Measurements from ENCODE around the gene IGFALS. TPM values are rescaled to one million over a fixed set of nuclear protein-coding genes. Genes with fewer than 3 reads are reported as not detected.

The IGFALS gene
- total RNA-seq, 4 donors from 2014 or later = 0.35 TPM; not detected in 3

DNA sequence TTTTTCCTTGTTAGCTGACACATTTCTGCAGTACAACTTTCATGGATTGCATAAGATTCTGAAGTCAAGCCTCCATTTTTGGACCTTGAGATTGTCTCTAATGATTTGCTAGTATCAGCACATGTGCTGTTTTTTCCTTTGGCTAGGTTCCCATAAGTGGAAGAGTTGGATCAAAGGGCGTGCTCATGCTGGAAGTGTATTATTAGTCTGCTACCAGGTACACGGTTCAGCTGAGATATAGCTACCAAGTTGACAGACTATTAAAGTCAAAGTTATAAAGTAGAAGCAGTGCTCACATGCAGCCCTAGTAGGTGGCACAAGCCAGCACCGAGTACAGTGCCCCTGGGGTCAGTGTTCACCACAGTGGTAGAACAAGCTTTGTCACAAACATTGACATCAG lies 36.7 kb upstream of the IGFALS start:
- peak in 2 of 3 donors; percentile 77 to 86 for DNase-seq
- TF ChIP-seq POLR2A (IDR thresholded peaks at IDR 0.05) (peak; percentile 29 to 67), CTCF (IDR thresholded peaks at IDR 0.05) (no peak)
- Histone ChIP-seq H3K9me3 (no peaks in the 10 kb centered on the region), H3K27me3 (no peaks in the 10 kb centered on the region), H3K36me3 (peaks cover 0 to 5% (median 0%) of the 10 kb centered on the region in 3 donors), H3K4me1 (peaks cover 3 to 40% (median 11%) of the 10 kb centered on the region in 4 donors), H3K27ac (peak overlapping the region in 2 of 4 donors; percentile 90), H3K4me3 (peak overlapping the region in 1 of 4 donors; percentile 77)

DNA sequence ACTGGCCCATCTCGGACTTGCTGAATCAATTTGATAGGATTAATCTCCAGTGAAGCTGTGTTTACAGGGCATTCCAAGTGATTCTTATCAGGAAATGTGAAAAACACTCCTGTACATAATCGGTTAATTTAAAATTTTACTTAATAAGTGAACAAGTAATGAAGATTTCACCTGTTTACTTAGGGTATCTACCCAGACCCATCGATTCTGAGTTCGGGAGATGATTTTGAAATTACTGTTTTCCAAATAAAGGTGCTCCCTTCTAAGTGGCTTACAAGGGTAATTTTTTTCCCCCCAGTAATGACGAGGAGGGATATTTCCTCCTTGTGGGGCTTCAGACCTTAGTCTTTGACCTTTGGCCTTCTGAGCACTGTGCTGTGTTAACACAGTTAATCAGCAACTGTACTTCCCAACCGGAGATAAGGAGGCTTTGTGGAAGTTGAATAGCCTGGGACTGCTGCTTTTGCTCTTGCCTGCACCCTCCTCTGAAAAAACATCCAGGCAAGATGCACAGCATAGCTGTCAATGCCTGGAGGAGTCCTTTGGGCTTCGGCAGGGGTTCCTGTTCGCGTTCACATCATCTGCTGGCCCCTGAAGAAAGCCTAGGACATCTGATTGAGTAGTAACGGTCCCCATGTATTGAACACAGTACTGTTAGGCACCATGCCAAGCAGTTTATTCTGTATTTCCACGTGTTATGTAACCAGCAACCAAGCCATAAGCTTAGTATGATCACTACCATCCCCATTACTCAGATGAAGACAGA lies 35.3 kb upstream of the IGFALS start:
- peak overlapping the region in 3 of 4 donors; percentile 27 to 90 (median 90) for H3K27ac ChIP-seq
- peak in 1 of 6 experiments; percentile 2 for TF ChIP-seq CTCF (IDR thresholded peaks at IDR 0.05)
- peak; percentile 31 to 41 for TF ChIP-seq POLR2A (IDR thresholded peaks at IDR 0.05)
- H3K4me3 ChIP-seq = peak overlapping the region in 3 of 4 donors; percentile 69 to 93 (median 77)
- H3K27me3 ChIP-seq = no peaks in the 10 kb centered on the region
- H3K9me3 ChIP-seq = no peaks in the 10 kb centered on the region
- peaks cover 0 to 5% (median 0%) of the 10 kb centered on the region in 3 donors for H3K36me3 ChIP-seq
- peak in 2 of 3 donors; percentile 59 to 70 for DNase-seq
- H3K4me1 ChIP-seq = peaks cover 3 to 53% (median 14%) of the 10 kb centered on the region in 4 donors

DNA sequence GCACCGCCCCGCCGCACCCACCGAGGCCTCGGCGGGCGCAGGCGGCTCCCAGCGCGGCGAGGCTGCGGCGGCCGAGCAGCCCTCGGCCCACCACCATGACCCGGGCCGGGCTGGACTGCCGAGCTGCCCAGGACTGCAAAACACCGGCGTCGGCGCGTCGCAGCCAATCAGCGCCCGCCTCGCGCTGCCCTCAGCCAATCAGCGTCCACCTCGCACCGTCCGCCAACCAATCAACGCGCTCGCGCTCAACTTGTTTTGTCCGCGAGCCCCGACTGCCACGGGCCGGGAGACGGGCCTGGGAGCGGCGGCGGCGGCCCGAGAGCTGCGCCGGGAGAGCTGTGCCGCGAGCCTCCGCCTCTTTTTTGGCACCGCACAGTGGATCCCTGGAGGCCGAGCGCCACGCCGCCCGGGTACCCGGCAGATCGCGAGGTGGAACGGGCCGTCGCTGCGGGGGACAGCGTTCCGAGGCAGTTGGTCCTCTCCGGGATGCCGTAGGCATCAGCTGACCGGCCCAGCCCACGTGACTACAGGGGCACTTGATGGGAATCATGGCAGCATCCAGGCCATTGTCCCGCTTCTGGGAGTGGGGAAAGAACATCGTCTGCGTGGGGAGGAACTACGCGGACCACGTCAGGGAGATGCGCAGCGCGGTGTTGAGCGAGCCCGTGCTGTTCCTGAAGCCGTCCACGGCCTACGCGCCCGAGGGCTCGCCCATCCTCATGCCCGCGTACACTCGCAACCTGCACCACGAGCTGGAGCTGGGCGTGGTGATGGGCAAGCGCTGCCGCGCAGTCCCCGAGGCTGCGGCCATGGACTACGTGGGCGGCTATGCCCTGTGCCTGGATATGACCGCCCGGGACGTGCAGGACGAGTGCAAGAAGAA lies 33.4 kb upstream of the IGFALS start, which contains the start of the genes FAHD1 and HAGH:
TSS of gene FAHD1 (plus strand) at position 516 of the 883 bp plus-strand sequence. CDS start at position 549, 33 bp downstream.
TSS of gene HAGH (minus strand) at position 135 of the 883 bp plus-strand sequence. CDS start at position 97, 38 bp downstream.
- Histone ChIP-seq H3K27ac (peak within 1 kb of the TSS; percentile 87 to 98 (median 92)), H3K9me3 (no peaks in the 10 kb centered on the region), H3K27me3 (no peaks in the 10 kb centered on the region), H3K36me3 (peaks cover 0 to 17% (median 0%) of the 10 kb centered on the region in 3 donors), H3K4me3 (peak within 1 kb of the TSS; percentile 69 to 94 (median 85)), H3K4me1 (peaks cover 3 to 58% (median 14%) of the 10 kb centered on the region in 4 donors)
- peak; percentile 92 to 97 (median 96) for DNase-seq
- TF ChIP-seq POLR2A (IDR thresholded peaks at IDR 0.05) = peak; percentile 33 to 68
- peak in 1 of 6 experiments; percentile 9 for TF ChIP-seq CTCF (IDR thresholded peaks at IDR 0.05)

DNA sequence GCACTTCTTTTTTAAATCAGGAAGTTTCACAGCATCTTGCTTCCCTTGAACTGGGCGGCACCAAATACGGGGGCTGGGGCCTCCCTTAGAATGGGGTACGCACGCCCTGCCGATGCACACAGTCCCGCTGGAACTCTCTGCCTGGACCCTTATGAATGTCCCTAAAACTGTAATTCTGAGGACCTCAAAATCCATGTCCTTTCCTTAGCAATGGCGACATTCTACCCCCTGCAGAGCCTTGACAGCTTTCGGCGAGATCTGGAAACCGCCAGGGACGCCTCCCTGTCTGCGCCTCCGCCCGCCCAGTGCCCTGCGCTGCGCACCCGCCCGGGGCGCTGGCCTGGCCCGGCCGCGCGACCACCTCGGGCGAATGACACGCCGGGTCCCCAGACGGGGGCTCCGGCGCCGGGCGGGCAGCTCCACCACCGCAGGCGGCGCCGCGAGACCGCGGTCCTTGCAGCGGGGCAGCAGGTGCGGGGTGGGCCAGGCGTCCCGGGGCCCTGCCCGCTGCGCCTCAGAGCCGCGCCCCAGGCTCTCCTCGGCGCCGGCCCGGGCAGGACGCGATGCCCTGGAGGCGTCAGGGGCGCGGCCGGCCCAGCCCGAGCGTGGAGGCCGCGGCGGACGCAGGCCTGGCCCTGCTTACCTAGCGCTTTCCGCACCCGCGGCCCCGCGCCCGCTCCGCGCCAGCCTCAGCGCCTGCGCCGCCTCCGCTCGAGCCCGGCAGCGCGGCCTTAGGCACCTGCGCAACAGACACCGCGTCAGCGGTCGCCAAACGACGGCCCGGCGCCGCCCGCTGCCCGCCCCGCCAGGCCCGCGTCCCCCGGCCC lies 32.6 kb upstream of the IGFALS start:
- Histone ChIP-seq H3K27me3 (no peaks in the 10 kb centered on the region), H3K36me3 (peaks cover 0 to 18% (median 0%) of the 10 kb centered on the region in 3 donors), H3K9me3 (no peaks in the 10 kb centered on the region), H3K27ac (peak overlapping the region; percentile 87 to 98 (median 92)), H3K4me1 (peaks cover 3 to 52% (median 14%) of the 10 kb centered on the region in 4 donors), H3K4me3 (peak overlapping the region; percentile 69 to 94 (median 85))
- DNase-seq = peak; percentile 63 to 86 (median 80)
- TF ChIP-seq POLR2A (IDR thresholded peaks at IDR 0.05) (no peak), CTCF (IDR thresholded peaks at IDR 0.05) (peak in 4 of 6 experiments; percentile 5 to 53 (median 45))

All from Peyer's patch (tissue), 4 donors.